Calu3 (cell line): Measurements from ENCODE around the gene BCAS1. TPM values are rescaled to one million over a fixed set of nuclear protein-coding genes. Genes with fewer than 3 reads are reported as not detected.
"Not testable (repeated sequence)": the region's sequence is repeated elsewhere in the genome, so short reads cannot be mapped to it uniquely, and the experiment has no call there.

Source experiments
- BruUV-seq: library from RNA; stranded (reverse); fragments of 400-500 nt; replicated peaks from 2 replicates; lab custom pipeline; 2021; lab: Mats Ljungman, UMichigan
- CTCF ChIA-PET: fragments of 300-600 bp; sonication (Branson Sonifier 250); formaldehyde crosslinking; loops from one replicate; lab custom pipeline; 2022; ENCODE audit warnings: antibody characterized with exemption; lab: Charles Lee
- DNase-seq: peaks from one replicate; pipeline ENCODE4 v3.0.0; 2022
- H3K27ac Mint-ChIP-seq: one replicate; pipeline ENCODE4 v1.8.0; 2022; ENCODE audit warnings: mixed read lengths; ENCODE audit not compliant: unreplicated experiment
- H3K27me3 Mint-ChIP-seq: one replicate; pipeline ENCODE4 v1.8.0; 2022; ENCODE audit warnings: mixed read lengths; ENCODE audit not compliant: unreplicated experiment
- H3K36me3 Mint-ChIP-seq: one replicate; pipeline ENCODE4 v1.8.0; 2022; ENCODE audit warnings: mild to moderate bottlenecking, moderate library complexity, mixed read lengths; ENCODE audit not compliant: insufficient read depth, unreplicated experiment
- H3K4me1 Mint-ChIP-seq: one replicate; pipeline ENCODE4 v1.8.0; 2022; ENCODE audit warnings: mild to moderate bottlenecking, low read depth, mixed read lengths; ENCODE audit not compliant: unreplicated experiment
- H3K4me3 Mint-ChIP-seq: one replicate; pipeline ENCODE4 v1.8.0; 2022; ENCODE audit warnings: mild to moderate bottlenecking, low read depth, moderate library complexity, mixed read lengths; ENCODE audit not compliant: unreplicated experiment
- H3K9me3 Mint-ChIP-seq: one replicate; pipeline ENCODE4 v1.8.0; 2022; ENCODE audit warnings: low read depth, mixed read lengths; ENCODE audit not compliant: unreplicated experiment
- CTCF ChIP-seq: fragments of 200-600 bp; IDR thresholded peaks from one replicate; pipeline ENCODE4 v1.8.0; 2022; ENCODE audit warnings: antibody characterized with exemption; ENCODE audit not compliant: unreplicated experiment
- intact Hi-C: fragments of 100-400 bp; cut with micrococcal nuclease; formaldehyde crosslinking; loops from one replicate; pipeline ENCODE4 v1.10.0; 2022; ENCODE audit not compliant: unreplicated experiment
- total RNA-seq: library from RNA; stranded (reverse); gene quantifications from 2 replicates; pipeline ENCODE4 v1.2.3, GENCODE V29; 2022

Gene BCAS1
- total RNA-seq, 1 experiment from 2014 or later: 11.1 TPM

- Mint-ChIP-seq H3K4me3 (no peak overlapping the region), H3K36me3 (no peaks in the 10 kb centered on the region), H3K27me3 (no peaks in the 10 kb centered on the region), H3K9me3 (peaks cover 3% of the 10 kb centered on the region), H3K27ac (no peak overlapping the region), H3K4me1 (no peaks in the 10 kb centered on the region)
- intact Hi-C loops: no loop called here
- CTCF ChIA-PET: no interaction called here
- no peak for DNase-seq
- TF ChIP-seq CTCF: no peak
- BruUV-seq: no TSS peak
Measured at GRCh38 chr20:53977391-53977790, 93.0 kb downstream of the BCAS1 start.

GRCh38 chr20:53975761-53976160 is 94.6 kb downstream of the BCAS1 start:
- Mint-ChIP-seq H3K27ac (no peak overlapping the region), H3K27me3 (no peaks in the 10 kb centered on the region), H3K9me3 (peaks cover 3% of the 10 kb centered on the region), H3K4me3 (no peak overlapping the region), H3K4me1 (no peaks in the 10 kb centered on the region), H3K36me3 (no peaks in the 10 kb centered on the region)
- BruUV-seq: no TSS peak
- CTCF ChIA-PET: no interaction called here
- intact Hi-C loops: no loop called here
- TF ChIP-seq CTCF: no peak
- no peak for DNase-seq

GRCh38 chr20:53974785-53975555 is 95.4 kb downstream of the BCAS1 start:
- intact Hi-C loops: no loop called here
- peaks cover 3% of the 10 kb centered on the region for H3K9me3 Mint-ChIP-seq
- no peaks in the 10 kb centered on the region for H3K4me1 Mint-ChIP-seq
- H3K27ac Mint-ChIP-seq: no peak overlapping the region
- H3K4me3 Mint-ChIP-seq: no peak overlapping the region
- no peaks in the 10 kb centered on the region for H3K27me3 Mint-ChIP-seq
- CTCF ChIA-PET: no interaction called here
- TF ChIP-seq CTCF: no peak
- DNase-seq: no peak
- H3K36me3 Mint-ChIP-seq: no peaks in the 10 kb centered on the region
- no TSS peak for BruUV-seq

- BruUV-seq, H3K27ac Mint-ChIP-seq, H3K27me3 Mint-ChIP-seq, H3K4me1 Mint-ChIP-seq, H3K4me3 Mint-ChIP-seq, H3K36me3 Mint-ChIP-seq, H3K9me3 Mint-ChIP-seq, DNase-seq, intact Hi-C loops: not testable (repeated sequence)
- CTCF ChIA-PET: interaction anchor here (0.6 kb wide), 1 partner anchor 660 kb away, joined by 3 read pairs; no protein-coding TSS in a partner anchor
Measured at GRCh38 chr20:53973882-53974281, 96.5 kb downstream of the BCAS1 start.

GRCh38 chr20:53972179-53972578 is 98.2 kb downstream of the BCAS1 start:
- no peak for DNase-seq
- Mint-ChIP-seq H3K9me3 (peaks cover 3% of the 10 kb centered on the region), H3K27ac (no peak overlapping the region), H3K4me3 (no peak overlapping the region), H3K4me1 (no peaks in the 10 kb centered on the region), H3K27me3 (no peaks in the 10 kb centered on the region), H3K36me3 (no peaks in the 10 kb centered on the region)
- no peak for TF ChIP-seq CTCF
- CTCF ChIA-PET: interaction anchor here (0.6 kb wide), 1 partner anchor 173 kb away, joined by 3 read pairs; no protein-coding TSS in a partner anchor
- no TSS peak for BruUV-seq
- intact Hi-C loops: no loop called here
